Activated naive CD8-positive, alpha-beta T cell (primary cell): ENCODE results near the gene MOV10L1.
"Not testable (repeated sequence)": the region's sequence is repeated elsewhere in the genome, so short reads cannot be mapped to it uniquely, and the experiment has no call there.

Experiments used
- H3K27ac Mint-ChIP-seq: one replicate; pipeline ENCODE4 v1.8.0; 2021; ENCODE audit warnings: mixed read lengths
- H3K27me3 Mint-ChIP-seq: one replicate; pipeline ENCODE4 v1.8.0; 2021; ENCODE audit warnings: mixed read lengths
- H3K36me3 Mint-ChIP-seq: one replicate; pipeline ENCODE4 v1.8.0; 2021; ENCODE audit warnings: mixed read lengths
- H3K4me1 Mint-ChIP-seq: one replicate; pipeline ENCODE4 v1.8.0; 2021; ENCODE audit warnings: low read depth, mixed read lengths
- H3K4me3 Mint-ChIP-seq: one replicate; pipeline ENCODE4 v1.8.0; 2021; ENCODE audit warnings: mild to moderate bottlenecking, mixed read lengths
- H3K9me3 Mint-ChIP-seq: one replicate; pipeline ENCODE4 v1.8.0; 2021; ENCODE audit warnings: low read depth, mixed read lengths

Gene MOV10L1

DNA sequence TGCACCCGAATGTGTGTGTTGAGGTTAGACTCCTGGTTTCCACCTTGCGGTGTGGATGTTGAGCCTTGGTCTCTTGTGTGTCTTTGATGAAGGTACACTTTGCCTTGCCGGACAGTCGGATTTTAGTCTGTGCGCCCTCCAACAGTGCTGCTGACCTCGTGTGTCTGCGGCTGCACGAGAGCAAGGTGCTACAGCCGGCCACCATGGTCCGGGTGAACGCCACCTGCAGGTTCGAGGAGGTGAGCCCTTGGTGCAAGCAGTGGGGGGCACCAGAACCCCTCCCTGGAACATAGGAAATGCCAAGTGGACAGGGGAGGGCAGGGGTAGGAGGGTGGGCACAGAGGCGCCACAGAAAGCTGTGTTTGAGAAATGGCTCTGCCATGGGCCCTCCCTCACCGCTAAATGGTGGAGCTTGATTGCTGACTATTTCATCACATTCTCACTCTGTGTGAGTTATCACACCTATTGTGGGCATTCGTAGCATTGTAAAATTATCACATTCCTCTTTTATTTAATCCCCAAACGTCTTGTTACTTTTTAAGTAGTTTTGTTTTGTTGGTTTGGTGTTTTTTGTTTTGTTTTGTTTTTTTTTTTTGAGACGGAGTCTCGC, 54.3 kb downstream of the MOV10L1 start:
- Mint-ChIP-seq H3K4me1 (no peaks in the 10 kb centered on the region), H3K27ac (no peak overlapping the region), H3K4me3 (no peak overlapping the region), H3K36me3 (no peaks in the 10 kb centered on the region), H3K27me3 (peaks cover 1% of the 10 kb centered on the region), H3K9me3 (no peaks in the 10 kb centered on the region)

DNA sequence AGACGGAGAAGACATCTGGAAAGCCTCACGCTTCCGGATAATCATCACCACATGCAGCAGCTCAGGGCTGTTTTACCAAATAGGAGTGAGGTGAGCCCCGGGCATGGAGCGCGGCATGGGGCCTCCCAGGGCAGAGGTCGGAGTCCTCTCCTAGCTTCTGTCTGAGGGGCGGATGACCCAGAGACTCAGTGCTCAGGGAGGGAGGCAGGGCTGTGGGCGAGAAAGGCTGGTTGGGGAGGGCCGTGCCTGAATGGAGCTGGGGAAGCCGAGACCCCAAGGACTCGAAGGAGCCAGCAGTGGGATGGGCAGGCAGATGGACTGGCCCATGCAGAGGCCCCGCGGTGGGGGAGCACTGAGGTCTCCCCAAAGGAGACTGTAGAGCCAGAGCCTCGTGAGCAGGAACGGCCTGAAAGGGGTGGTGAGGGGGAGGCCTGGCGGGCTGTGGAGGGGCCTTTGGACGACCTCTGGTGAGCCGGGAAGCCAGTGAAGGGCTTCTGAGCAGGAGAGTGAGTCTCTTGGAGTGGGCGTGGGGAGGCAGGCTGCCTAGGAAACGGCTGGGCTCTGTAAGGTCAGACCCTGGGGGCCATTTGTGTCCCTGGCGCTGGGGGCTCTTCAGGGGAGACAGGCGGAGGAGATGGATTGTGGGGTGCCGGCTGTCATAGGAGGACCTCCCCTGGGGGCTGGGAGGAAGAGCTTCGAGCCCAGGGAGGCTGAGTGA, 56.1 kb downstream of the MOV10L1 start:
- H3K4me3 Mint-ChIP-seq = no peak overlapping the region
- H3K27ac Mint-ChIP-seq = no peak overlapping the region
- no peaks in the 10 kb centered on the region for H3K9me3 Mint-ChIP-seq
- peaks cover 3% of the 10 kb centered on the region for H3K4me1 Mint-ChIP-seq
- H3K27me3 Mint-ChIP-seq = peaks cover 1% of the 10 kb centered on the region
- no peaks in the 10 kb centered on the region for H3K36me3 Mint-ChIP-seq

- Mint-ChIP-seq H3K4me3 (no peak overlapping the region), H3K9me3 (no peaks in the 10 kb centered on the region), H3K27ac (no peak overlapping the region), H3K4me1 (peaks cover 3% of the 10 kb centered on the region), H3K27me3 (peaks cover 1% of the 10 kb centered on the region), H3K36me3 (no peaks in the 10 kb centered on the region)
These were observed 56.8 kb downstream of the MOV10L1 start for GRCh38 chr22:50146439-50147238.

GRCh38 chr22:50147258-50148165, 57.7 kb downstream of the MOV10L1 start:
- not testable (repeated sequence) for H3K27ac Mint-ChIP-seq, H3K27me3 Mint-ChIP-seq, H3K36me3 Mint-ChIP-seq, H3K9me3 Mint-ChIP-seq, H3K4me1 Mint-ChIP-seq, H3K4me3 Mint-ChIP-seq

DNA sequence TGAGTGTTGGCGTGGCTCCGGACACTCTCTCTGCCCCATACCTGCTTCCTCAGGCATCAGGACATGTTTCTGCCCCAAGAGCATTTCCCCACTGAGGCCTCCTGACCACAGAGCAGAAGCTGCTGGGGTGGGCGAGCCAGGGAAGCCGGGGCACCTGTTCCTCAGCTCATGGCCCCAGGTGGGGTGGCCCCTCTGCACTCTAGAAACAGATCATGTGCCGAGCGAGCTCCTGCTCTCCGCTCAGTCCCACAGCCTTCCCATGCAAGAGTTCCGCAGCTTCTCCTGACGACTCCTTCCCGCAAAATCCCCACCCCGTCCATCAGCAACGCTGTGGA, 58.3 kb downstream of the MOV10L1 start:
- H3K27ac Mint-ChIP-seq = no peak overlapping the region
- peaks cover 3% of the 10 kb centered on the region for H3K4me1 Mint-ChIP-seq
- no peaks in the 10 kb centered on the region for H3K27me3 Mint-ChIP-seq
- H3K4me3 Mint-ChIP-seq = no peak overlapping the region
- no peaks in the 10 kb centered on the region for H3K36me3 Mint-ChIP-seq
- no peaks in the 10 kb centered on the region for H3K9me3 Mint-ChIP-seq

DNA sequence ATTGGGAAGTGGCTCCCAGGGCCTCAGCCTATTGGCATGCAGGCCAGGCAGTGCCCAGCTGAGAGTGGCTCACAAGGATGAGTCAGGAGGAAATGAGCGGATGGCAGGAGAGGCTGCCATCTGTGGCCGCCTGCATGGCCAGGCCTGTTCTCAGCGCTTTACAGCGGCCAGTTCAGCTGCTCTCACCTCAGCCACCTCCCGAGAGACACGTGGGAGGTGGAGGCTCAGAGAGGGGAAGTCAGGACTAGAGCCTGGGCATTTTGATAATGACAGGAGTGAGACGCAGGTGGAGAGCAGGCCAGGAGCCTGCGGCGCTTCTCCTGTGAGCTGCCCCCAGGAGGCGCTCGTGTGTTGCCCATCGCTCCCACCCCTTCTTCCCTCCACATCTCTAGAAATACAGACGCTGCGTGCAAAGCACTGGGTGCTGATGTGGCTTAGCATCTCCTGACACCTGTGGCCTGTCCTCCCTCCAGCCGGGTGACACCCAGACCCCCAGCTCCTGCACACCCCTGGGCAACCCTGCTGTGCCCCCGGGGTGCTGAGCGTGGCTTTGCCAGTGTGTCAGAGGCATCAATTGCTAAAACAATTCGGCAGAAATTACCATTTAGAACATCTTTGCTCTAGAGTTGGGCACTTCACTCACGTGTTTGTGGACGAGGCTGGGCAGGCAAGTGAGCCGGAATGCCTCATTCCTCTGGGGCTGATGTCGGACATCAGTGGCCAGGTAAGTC, 59.4 kb downstream of the MOV10L1 start:
- H3K9me3 Mint-ChIP-seq = no peaks in the 10 kb centered on the region
- H3K4me3 Mint-ChIP-seq = no peak overlapping the region
- H3K36me3 Mint-ChIP-seq = no peaks in the 10 kb centered on the region
- no peak overlapping the region for H3K27ac Mint-ChIP-seq
- H3K4me1 Mint-ChIP-seq = peaks cover 3% of the 10 kb centered on the region
- H3K27me3 Mint-ChIP-seq = no peaks in the 10 kb centered on the region

GRCh38 chr22:50150161-50151129, 60.6 kb downstream of the MOV10L1 start:
- Mint-ChIP-seq H3K4me1 (peaks cover 3% of the 10 kb centered on the region), H3K27ac (no peak overlapping the region)

GRCh38 chr22:50151571-50152537, 62.0 kb downstream of the MOV10L1 start:
- Mint-ChIP-seq H3K27ac (no peak overlapping the region), H3K9me3 (no peaks in the 10 kb centered on the region), H3K36me3 (no peaks in the 10 kb centered on the region), H3K4me1 (peaks cover 3% of the 10 kb centered on the region), H3K27me3 (peaks cover 2% of the 10 kb centered on the region), H3K4me3 (no peak overlapping the region)

More at GRCh38 chr22:50150161-50151129, 60.6 kb downstream of the MOV10L1 start:
- no peaks in the 10 kb centered on the region for H3K36me3 Mint-ChIP-seq
- H3K27me3 Mint-ChIP-seq = peaks cover 2% of the 10 kb centered on the region
- no peaks in the 10 kb centered on the region for H3K9me3 Mint-ChIP-seq
- no peak overlapping the region for H3K4me3 Mint-ChIP-seq

- Mint-ChIP-seq H3K27me3 (peaks cover 2% of the 10 kb centered on the region), H3K4me1 (peaks cover 3% of the 10 kb centered on the region), H3K36me3 (no peaks in the 10 kb centered on the region), H3K27ac (no peak overlapping the region), H3K4me3 (no peak overlapping the region), H3K9me3 (no peaks in the 10 kb centered on the region)
These were observed 63.4 kb downstream of the MOV10L1 start for GRCh38 chr22:50153056-50153755.

- Mint-ChIP-seq H3K9me3 (no peaks in the 10 kb centered on the region), H3K27ac (no peak overlapping the region), H3K27me3 (peaks cover 2% of the 10 kb centered on the region), H3K36me3 (no peaks in the 10 kb centered on the region), H3K4me3 (no peak overlapping the region), H3K4me1 (peaks cover 3% of the 10 kb centered on the region)
These were observed 63.9 kb downstream of the MOV10L1 start for GRCh38 chr22:50153756-50154140.

- Mint-ChIP-seq H3K4me1 (no peaks in the 10 kb centered on the region), H3K36me3 (no peaks in the 10 kb centered on the region), H3K4me3 (no peak overlapping the region), H3K27me3 (peaks cover 2% of the 10 kb centered on the region), H3K9me3 (no peaks in the 10 kb centered on the region), H3K27ac (no peak overlapping the region)
These were observed 68.0 kb downstream of the MOV10L1 start for GRCh38 chr22:50157709-50158375.

- H3K36me3 Mint-ChIP-seq = no peaks in the 10 kb centered on the region
- H3K27ac Mint-ChIP-seq = no peak overlapping the region
- H3K4me1 Mint-ChIP-seq = no peaks in the 10 kb centered on the region
- H3K4me3 Mint-ChIP-seq = no peak overlapping the region
- no peaks in the 10 kb centered on the region for H3K9me3 Mint-ChIP-seq
- no peaks in the 10 kb centered on the region for H3K27me3 Mint-ChIP-seq
These were observed 71.1 kb downstream of the MOV10L1 start for GRCh38 chr22:50160947-50161346.
